NCI-H2107 (cell line): Measurements from ENCODE around the gene APOBEC3C.
A peak's percentile ranks its signal among the peaks of the same experiment; 100 is the strongest.
"Not testable (repeated sequence)": the region's sequence is repeated elsewhere in the genome, so short reads cannot be mapped to it uniquely, and the experiment has no call there.

Experiments
- DNase-seq: peaks from one replicate; lab custom pipeline; 2025; lab: John Stamatoyannopoulos, UW

Gene APOBEC3C

GRCh38 chr22:39024519-39025308 is 10.7 kb downstream of the APOBEC3C start:
- no peak for DNase-seq

GRCh38 chr22:39026509-39027150 is 12.6 kb downstream of the APOBEC3C start:
- DNase-seq: no peak

GRCh38 chr22:39027717-39028116 is 13.7 kb downstream of the APOBEC3C start:
- DNase-seq: no peak

GRCh38 chr22:39028281-39028680 is 14.2 kb downstream of the APOBEC3C start:
- DNase-seq: no peak

- DNase-seq: no peak
These were observed 15.2 kb downstream of the APOBEC3C start for GRCh38 chr22:39029227-39029626.

GRCh38 chr22:39030705-39031104 is 16.6 kb downstream of the APOBEC3C start:
- no peak for DNase-seq

- not testable (repeated sequence) for DNase-seq
These were observed 17.6 kb downstream of the APOBEC3C start for GRCh38 chr22:39031434-39032295.

- not testable (repeated sequence) for DNase-seq
These were observed 23.0 kb downstream of the APOBEC3C start for GRCh38 chr22:39037071-39037470.

GRCh38 chr22:39039306-39040126 is 25.5 kb downstream of the APOBEC3C start:
- no peak for DNase-seq

- DNase-seq: not testable (repeated sequence)
These were observed 26.1 kb downstream of the APOBEC3C start for GRCh38 chr22:39040155-39040537.

GRCh38 chr22:39040538-39041296 is 26.7 kb downstream of the APOBEC3C start, which contains the start of gene APOBEC3F:
TSS of gene APOBEC3F (plus strand) at chr22:39040864. CDS start at chr22:39040961, 97 bp downstream.
- peak; percentile 5 for DNase-seq

GRCh38 chr22:39041908-39042307 is 27.9 kb downstream of the APOBEC3C start:
- no peak for DNase-seq

- DNase-seq: not testable (repeated sequence)
These were observed 29.0 kb downstream of the APOBEC3C start for GRCh38 chr22:39043063-39043462.

- not testable (repeated sequence) for DNase-seq
These were observed 31.1 kb downstream of the APOBEC3C start for GRCh38 chr22:39045136-39045535.

- not testable (repeated sequence) for DNase-seq
These were observed 35.4 kb downstream of the APOBEC3C start for GRCh38 chr22:39049486-39049885.

- not testable (repeated sequence) for DNase-seq
These were observed 37.9 kb downstream of the APOBEC3C start for GRCh38 chr22:39051844-39052495.

GRCh38 chr22:39055658-39056057 is 41.6 kb downstream of the APOBEC3C start:
- no peak for DNase-seq

- not testable (repeated sequence) for DNase-seq
These were observed 47.2 kb downstream of the APOBEC3C start for GRCh38 chr22:39061290-39061689.

- not testable (repeated sequence) for DNase-seq
These were observed 47.9 kb downstream of the APOBEC3C start for GRCh38 chr22:39061951-39062350.

- DNase-seq: not testable (repeated sequence)
These were observed 49.8 kb downstream of the APOBEC3C start for GRCh38 chr22:39063904-39064303.
